HG03469 (cell line): ENCODE measurements around the gene PRAF2.

Experiments
- ATAC-seq: cut with Tn5 transposase; IDR thresholded peaks from one replicate; pipeline ENCODE4 v1.9.1; 2021; ENCODE audit warnings: mild to moderate bottlenecking, moderate library complexity, moderate number of reproducible peaks; ENCODE audit not compliant: unreplicated experiment

Gene PRAF2

DNA sequence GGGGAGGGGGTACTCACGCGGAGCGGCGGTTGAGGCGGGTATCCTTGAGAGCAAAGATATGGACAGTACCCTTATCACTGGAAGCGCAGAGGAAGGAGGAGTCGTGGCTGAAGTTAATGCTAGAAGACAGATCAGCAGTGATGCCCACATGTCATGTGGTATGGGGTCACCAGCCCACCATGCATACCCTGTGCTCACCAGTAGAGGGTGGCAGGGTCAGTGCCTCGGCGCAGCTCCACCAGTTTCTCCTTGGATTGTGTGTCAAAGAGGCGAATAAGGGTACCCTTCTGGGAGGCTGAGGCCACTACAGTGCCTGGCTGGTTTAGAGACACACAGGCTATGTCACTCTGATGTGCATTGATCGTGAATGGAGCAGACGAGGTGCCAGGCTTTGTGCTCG, 1.5 kb upstream of the PRAF2 start:
- ATAC-seq, result no peak

DNA sequence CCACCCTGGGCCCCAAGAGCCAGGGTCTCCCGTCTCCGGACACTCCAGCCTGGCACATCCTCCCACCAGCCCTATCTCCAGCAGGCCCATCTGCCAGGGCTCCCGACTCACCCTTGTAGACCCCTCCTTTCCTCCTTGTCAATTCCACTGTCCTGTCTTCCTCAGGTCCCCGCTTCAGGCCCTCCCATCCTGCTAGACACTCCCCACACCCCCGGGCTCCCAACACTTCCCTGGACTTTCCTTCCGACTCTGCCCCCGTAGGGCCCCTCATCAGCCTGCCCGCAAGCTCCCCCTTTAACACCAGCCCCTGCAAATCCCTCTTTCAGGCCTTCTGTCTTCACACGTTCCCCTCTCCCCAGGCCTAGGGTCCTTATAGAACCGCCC, 1.1 kb downstream of the PRAF2 start:
- no peak for ATAC-seq

DNA sequence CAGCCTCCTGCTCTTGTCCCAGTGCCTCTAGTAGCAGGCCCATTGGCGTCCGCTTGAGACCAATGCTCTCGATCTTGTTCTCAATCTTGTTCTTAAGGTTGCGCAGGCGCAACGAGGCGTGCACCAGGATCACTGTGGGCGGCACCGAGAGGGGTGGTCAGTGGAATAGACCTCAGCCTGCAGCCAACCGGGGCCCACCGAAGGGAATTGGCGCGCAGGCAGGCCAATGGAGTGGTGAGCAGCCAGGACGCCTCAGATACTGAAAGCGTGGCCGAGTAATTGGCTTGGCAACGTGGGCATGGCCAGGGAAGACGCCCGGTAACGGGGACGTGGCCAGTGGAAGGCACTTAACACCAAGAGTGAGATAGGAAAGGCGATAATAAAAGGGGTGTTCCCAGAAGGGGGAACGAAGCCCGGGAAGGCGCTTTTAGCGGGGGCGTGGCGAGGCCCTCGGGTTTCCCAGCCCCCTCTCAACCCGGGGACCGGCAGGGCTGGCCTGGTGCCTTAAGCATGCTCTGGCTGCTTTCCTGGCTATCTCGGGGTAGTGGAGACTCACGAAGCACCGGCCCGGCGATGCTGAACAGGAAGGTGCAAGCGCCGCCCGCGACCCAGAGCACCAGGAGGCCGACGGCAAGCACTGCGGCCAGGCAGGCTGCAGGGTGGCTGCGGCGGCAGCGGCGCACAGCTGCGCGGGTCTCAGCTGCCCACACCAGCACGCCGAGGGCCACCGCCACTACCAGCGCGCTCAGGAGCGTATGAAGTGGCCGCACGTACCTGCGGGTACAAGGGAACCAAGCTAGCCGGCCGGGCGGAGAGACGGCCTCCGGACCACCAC, 1.7 kb downstream of the PRAF2 start:
- no peak for ATAC-seq

DNA sequence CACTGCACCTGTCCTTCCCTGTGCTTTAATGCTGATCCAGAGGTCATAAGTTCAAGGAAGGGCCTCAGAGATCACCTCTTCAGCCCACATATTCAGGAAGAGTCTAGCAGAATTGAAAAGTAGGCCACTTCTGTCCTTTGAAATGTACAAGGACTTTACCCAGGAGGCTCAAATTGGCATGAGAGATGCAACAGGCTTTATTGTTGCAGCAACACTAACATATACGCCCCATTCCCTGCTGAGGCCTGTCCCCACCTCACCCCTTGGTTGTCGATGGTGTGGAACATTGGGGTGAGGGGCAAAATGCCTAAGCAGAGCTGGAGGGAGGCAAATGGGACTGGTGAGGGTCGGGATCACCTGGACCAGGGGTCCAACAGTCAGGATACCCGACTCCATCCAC, 2.8 kb downstream of the PRAF2 start:
- no peak for ATAC-seq

DNA sequence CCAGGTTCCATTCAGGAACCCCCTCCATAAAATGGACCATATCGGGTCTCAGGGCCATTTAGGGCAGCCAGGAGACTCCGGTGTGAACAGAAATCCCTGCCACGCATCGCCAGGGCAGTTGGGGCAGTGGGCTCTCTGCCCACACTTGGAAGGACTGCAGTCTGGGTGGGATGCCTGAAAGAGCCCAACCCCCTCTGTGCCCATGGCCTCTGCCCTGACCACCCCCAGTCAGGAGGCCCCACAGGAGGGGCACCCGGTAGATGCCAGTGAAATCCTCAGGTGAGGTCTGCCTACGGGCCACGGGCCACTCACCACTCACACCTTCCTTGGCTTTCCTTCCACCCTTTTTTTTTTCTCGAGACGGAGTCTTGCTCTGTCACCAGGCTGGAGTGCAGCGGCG, 4.8 kb downstream of the PRAF2 start:
- no peak for ATAC-seq

DNA sequence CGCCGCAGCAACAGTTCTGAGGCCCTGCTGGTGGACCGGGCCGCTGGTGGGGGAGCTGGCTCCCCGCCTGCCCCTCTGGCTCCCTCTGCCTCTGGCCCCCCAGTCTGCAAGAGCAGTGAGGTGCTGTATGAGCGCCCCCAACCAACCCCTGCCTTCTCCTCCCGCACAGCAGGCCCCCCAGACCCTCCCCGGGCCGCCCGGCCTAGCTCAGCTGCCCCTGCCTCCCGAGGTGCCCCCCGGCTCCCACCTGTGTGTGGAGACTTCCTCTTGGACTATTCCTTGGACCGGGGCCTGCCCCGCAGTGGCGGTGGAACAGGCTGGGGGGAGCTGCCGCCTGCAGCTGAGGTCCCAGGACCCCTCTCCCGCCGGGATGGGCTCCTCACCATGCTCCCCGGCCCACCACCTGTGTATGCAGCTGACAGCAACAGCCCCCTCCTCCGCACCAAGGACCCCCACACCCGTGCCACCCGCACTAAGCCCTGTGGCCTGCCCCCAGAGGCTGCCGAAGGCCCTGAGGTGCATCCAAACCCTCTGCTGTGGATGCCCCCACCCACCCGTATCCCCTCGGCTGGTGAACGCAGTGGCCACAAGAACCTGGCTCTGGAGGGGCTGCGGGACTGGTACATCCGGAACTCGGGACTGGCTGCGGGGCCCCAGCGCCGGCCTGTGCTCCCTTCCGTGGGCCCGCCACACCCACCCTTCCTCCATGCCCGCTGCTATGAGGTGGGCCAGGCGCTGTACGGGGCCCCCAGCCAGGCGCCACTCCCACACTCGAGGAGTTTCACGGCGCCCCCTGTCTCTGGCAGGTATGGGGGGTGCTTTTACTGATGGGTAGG, 6.3 kb downstream of the PRAF2 start:
- no peak for ATAC-seq

DNA sequence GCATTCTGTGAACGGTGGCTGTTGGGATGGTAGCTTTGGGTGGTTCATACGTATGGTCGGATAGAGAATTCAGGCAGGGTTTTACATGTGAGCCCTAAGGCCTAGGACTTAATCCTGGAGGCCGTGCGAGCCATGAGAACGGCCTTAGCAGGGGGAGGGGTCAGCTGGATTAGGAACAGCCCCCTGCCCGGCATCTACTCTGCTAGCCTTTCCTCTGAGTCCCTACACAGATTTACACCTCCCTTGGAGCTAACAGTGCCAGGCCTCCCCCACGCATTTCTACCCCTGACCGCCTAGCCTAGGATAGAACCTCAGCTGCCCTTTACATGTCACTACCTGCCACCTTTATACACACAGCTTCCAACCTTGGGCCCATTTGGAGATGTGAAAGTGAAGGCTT, 7.1 kb downstream of the PRAF2 start:
- ATAC-seq, result no peak

DNA sequence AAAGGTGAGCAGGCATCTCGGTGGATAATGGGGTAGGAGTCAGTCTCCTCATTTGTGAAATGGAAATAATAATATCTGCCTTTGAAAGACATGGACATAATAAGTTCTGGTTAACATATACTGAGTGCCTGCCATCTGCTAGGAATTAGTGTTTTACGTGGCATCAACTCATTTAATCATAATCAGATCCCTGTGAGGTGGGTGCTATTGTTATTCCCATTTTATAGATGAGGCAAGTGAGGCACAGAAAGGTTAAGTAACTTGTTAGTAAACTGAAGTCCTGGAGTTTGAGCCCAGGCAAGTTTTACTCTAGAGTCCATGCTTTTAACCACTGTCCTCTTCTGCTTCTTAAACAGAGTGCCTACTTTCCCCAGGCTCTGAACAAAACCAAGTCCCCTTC, 7.5 kb downstream of the PRAF2 start:
- ATAC-seq, result no peak

DNA sequence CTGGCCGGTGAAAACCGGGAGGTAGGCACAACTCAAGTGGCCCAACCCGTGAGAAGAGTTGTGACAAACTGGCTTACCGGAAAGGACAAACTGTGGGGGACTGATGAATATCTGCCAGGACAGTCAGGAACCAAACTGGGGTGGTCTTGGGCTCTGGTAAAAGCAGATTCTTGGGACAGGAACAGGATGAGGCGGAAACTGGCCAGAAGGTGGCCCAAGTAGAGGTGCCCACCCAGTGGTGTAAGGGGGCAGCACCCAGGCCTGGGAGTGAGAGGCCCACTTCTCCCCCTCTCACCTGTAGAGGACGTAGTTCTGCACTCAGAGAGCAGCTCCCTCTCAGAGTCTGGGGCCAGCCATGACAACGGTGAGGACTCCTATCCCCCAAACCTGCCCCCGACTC, 9.1 kb downstream of the PRAF2 start:
- no peak for ATAC-seq

DNA sequence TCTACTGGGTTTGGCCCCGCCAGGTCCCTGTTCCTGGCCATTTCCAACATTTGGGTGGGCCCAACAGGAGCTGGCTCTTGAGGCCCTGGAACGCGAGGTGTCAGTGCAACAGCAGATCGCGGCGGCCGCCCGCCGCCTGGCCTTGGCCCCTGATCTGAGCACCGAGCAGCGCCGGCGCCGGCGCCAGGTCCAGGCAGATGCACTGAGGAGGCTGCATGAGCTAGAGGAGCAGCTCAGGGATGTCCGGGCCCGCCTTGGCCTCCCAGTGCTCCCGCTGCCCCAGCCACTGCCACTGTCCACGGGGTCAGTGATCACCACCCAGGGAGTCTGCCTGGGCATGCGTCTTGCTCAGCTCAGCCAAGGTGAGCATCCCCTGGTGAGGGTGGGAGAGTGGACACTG, 9.5 kb downstream of the PRAF2 start:
- ATAC-seq, result no peak

DNA sequence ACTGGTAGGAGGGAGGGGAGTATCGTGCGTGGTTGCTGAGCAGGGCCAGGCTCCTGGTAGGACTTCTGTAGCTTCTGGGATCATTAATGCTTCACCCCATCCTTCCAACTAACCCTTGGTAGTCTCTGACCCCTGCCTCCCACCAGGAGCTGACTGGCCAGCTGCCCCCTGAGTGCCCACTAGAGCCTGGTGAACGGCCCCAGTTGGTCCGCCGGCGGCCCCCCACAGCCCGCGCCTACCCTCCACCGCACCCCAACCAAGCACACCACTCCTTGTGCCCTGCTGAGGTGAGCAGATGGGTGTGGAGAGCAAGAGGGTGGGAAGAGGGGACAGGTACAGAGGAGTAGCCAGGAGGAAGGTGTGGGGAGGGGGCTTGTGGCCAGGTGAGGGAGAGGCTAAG, 10.1 kb downstream of the PRAF2 start:
- no peak for ATAC-seq

DNA sequence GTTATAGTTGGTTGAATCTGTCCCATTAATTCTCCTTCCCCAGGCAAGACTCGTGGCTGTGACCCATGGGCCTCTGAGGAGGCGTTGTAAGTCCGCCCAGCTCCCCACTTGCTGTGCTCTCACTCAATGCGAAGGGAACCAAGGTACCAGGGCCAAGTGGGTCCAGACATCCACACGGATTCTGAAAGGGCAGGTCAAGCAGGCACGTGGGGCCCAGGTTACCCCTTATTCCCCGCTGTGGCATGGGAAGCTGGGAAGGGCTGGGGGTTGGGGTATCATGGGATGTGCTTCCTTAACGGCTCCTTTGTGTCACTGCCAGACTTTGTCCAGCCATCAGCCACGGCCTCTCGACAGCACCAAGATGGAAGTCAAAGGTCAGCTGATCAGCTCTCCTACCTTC, 11.9 kb downstream of the PRAF2 start:
- ATAC-seq, result no peak

DNA sequence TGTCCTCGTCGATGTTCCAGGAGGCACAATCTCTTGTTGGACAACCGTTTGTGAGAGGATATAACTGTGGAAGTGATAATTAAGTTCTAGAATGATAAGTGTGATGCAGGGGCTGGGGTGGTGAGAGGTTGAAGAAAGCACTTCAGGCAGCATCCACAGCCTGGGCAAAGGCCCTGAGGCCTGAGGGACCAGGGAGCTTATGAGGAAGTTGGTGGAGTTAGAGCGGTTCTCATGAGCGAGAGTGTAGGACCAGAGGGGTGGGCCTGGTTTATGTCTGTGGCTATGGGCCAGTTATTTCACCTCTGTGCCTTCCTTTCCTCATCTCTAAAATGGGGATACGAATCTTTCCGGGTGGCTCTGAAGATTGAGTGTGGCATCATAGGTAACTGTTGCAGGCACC, 12.3 kb downstream of the PRAF2 start:
- no peak for ATAC-seq

DNA sequence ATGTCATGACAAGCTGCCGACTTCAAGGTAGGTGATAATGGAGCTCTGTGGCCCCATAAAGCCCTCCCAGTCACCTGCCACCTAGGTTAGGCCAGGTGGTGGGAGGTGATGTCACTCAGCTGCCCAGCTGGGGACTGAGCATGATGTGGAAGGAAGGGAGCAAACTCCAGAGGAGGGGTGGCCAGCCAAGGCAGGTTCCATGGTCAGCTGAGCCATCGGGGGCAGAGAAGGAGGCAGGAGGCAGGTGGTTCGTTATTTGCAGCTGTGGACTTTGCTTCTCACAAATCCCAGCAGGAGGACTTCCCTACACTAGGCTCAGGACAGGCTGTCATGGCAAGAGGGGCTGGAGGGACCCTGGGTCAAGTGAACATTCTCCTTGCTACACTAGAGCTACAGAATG, 12.9 kb downstream of the PRAF2 start:
- ATAC-seq, result no peak

DNA sequence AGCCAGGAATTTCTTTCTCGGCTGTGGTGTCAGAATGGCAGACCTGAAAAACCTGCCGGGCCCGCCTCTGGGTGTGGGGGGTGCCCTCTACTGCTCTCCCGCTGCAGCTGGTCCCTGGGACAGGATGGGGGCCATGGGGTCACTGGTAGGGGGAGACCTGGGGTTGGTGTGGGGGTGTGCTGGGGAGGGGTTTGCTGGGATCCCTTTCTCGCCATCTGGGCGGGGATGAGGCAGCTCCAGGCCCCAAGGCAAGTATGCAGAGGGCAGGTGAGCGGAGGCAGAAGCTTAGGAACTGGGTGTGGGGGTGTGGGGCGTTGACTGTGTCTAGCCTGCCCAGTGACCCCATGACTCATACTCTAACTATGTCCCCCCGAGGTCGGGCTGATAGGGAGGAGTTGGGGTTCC, 14.1 kb downstream of the PRAF2 start:
- no peak for ATAC-seq

DNA sequence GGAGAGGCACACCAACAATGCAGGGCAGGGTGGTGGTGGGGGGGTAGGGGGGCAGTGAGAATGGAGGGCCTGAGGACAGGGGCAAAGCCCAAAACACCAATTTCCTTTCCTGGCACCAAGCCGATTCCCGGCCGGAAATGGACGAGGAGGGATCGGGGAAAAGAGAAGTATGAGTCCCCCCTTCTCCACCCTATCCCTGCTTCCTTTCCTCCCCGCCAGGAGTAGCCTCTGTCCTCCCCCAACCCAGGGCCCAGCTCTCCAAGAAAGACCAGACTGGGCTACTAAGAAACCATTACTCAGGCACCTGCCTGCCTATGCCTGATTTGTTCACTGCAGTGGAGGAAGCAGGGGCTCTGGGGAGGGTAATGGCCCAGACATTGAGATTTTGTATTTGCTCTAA, 14.6 kb downstream of the PRAF2 start:
- ATAC-seq, result no peak

DNA sequence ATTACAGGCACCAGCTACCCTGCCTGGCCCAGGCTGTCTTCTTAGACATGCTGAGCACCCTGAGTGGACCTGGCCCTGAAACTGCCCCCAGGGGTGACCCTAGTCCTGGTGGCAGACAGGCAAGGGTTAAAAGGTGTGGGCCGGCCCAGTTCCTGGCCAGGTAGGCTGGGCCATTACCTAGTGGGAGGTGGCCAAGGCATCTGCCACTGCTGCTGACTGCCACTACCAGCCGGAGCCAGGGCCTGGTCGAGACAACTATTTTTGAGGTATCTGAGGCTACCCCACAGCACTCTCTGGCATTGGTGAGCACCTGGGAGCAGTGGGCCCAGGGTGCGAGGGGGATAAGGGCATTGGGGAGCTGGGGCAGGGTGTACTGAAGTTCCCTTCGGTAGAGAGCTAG, 15.0 kb downstream of the PRAF2 start, which contains the start of gene CCDC120:
TSS of gene CCDC120 (plus strand) at position 206 of the 400 bp plus-strand sequence. CDS start 3,043 bp downstream, outside the sequence.
- no peak for ATAC-seq

DNA sequence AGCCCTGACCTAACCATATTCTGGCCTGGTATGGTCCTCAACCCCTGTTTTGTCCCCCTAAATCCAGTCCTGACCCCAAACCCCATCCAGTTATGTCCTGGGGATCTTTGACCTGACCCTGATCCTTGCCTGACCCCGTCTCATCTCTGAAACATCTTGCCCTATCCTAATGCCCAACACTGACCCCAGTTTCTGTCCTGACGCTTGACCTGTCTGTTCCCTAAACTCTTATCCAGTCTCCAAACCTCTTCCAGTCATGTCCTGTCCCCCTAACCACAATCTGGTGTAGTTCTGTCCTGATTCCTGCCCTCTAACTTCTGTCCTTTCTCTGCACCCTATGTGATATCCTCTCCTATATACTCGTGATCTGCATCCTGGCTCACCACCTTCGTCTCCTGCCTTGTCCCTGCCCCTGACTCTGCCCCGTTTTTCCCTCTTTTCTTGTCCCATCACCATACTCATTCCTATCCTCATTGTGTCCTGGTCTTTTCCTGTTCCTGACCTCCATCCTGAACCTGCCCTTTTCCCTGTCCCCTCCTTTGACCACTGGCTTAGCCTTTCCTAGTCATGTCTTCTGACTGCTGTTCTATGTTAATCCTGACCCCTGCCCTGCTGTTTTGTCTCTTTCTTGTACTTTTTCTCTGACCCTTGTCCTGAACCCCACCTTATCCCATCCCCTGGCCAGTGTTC, 19.6 kb downstream of the PRAF2 start:
- no peak for ATAC-seq

DNA sequence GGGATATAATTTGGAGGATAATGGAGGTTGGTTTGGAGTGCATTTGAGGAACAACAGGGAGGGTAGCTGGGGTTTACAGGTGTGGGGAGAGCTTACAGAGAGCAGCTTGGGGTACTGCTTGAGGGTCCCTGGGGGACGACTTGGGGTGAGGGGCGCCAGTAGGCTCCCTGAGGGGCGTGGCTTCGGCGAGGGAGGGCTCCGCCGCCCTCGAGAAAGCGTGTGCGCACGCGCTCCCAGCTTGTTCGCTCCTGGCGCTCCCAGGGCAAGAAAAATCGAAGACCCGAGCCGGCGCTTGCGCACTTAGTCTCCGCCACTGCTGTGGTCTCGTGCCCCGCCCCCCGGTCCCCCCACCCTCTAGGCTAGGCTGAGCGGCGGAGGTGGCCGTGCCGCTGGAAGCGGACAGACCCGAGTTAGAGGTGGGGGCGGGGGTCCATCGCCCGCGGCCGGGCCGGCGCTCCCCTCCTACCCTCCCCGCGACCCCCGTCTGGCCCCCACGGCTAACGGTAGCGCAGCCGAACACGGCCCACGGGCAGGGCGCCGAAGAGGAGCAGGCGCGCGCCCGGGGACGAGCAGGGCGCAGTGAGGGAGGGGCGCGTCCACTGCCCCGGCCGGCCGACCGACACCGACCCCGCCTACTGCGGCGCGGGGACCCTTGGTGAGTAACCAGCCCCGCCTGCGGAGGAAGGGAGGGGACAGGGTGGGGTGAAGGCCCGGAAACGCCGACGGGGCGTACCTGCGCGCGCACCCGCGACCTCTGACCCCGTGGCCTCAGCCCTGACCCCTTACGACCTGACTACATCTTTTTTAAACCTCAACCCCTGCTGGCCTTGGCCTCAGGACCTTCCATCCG, 20.4 kb downstream of the PRAF2 start:
- no peak for ATAC-seq

DNA sequence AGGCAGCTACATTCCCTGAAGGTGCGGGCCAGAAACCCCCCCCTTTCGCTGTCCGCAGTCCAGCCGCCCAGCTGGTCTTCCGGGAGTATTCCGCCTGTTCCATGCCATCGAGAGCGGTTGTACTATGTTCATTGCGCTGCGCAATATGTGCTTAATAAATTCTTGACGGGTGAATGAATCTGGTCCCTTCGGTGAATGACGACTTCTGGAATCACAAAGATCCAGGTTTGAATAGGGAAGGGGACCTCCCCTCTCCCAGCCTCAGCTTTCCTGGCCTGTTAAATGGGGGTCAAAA, 29.9 kb downstream of the PRAF2 start:
- no peak for ATAC-seq
